Measurements from ENCODE around the gene CABYR.

GRCh38 chr18:24103320-24104021, 35.4 kb upstream of the CABYR start:
- TF ChIP-seq, protein P1, sequence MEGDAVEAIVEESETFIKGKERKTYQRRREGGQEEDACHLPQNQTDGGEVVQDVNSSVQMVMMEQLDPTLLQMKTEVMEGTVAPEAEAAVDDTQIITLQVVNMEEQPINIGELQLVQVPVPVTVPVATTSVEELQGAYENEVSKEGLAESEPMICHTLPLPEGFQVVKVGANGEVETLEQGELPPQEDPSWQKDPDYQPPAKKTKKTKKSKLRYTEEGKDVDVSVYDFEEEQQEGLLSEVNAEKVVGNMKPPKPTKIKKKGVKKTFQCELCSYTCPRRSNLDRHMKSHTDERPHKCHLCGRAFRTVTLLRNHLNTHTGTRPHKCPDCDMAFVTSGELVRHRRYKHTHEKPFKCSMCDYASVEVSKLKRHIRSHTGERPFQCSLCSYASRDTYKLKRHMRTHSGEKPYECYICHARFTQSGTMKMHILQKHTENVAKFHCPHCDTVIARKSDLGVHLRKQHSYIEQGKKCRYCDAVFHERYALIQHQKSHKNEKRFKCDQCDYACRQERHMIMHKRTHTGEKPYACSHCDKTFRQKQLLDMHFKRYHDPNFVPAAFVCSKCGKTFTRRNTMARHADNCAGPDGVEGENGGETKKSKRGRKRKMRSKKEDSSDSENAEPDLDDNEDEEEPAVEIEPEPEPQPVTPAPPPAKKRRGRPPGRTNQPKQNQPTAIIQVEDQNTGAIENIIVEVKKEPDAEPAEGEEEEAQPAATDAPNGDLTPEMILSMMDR (conservative IDR thresholded peaks at IDR 0.05): no peak
- TF ChIP-seq ZFX (IDR thresholded peaks at IDR 0.05): no peak
